Measurements from ENCODE around the gene NME9. TPM values are rescaled to one million over a fixed set of nuclear protein-coding genes. Genes with fewer than 3 reads are reported as not detected.

The NME9 gene
- total and polyA plus RNA-seq, 2 donors (not counting 3 experiments of a cell fraction or from before 2014, with no cell fraction given): 0.08 TPM; not detected in 1

DNA sequence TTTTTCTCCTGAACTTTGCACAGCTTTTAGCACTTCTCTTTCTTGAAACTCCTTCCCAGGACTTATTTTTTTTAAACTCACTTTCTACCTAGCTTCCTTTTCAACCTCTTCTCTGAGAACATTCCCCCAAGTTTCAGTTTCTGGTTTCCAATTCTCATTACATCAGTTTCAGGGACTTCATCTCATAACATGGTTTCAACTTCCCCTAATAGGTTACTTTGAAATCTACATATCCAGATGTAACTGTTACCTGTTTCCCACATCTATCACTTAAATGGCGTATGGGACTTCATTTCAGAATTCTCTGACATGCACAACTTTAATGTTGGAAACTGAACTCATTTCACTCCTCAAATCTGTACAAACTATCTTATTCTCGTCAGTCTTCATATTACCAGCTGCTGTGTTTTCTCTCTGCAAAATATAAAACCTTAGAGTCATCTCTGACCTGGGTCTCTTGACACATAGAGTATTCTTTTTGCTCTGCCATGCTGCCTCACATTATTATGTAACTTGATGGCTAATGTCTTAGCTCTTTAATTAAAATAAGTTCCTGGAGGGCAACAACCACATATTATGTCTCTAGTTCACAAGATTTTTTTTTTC, 58.4 kb downstream of the NME9 start:
- Histone ChIP-seq H3K9ac (replicated peaks; ENCODE audit: extremely low read depth, insufficient read depth, low read length) (no peak overlapping the region), H3K4me3 (replicated peaks in 1 of 3; ENCODE audit: insufficient read depth in 1 of 3, low read depth in 1 of 3, low read length in 3 of 3) (no peak overlapping the region), H3K4me2 (ENCODE audit: insufficient read depth, low read length) (no peak overlapping the region), H4K20me1 (replicated peaks; ENCODE audit: control insufficient read depth, extremely low read depth, insufficient read depth, low read length) (no peaks in the 10 kb centered on the region), H3K9me3 (replicated peaks; ENCODE audit: control insufficient read depth, insufficient read depth, low read length) (no peaks in the 10 kb centered on the region), H3K27ac (ENCODE audit: insufficient read depth, low read depth, low read length) (no peak overlapping the region), H3K9me1 (replicated peaks; ENCODE audit: control insufficient read depth, extremely low read depth, insufficient read depth, low read length) (no peaks in the 10 kb centered on the region), H3K4me1 (ENCODE audit: control insufficient read depth, extremely low read depth, insufficient read depth, low read length) (no peaks in the 10 kb centered on the region), H3K36me3 (ENCODE audit: control insufficient read depth in 2 of 2, extremely low read depth in 1 of 2, insufficient read depth in 2 of 2, low read length in 2 of 2) (peaks cover 10 to 12% of the 10 kb centered on the region in 2 experiments), H3K27me3 (ENCODE audit: control insufficient read depth in 2 of 2, insufficient read depth in 2 of 2, low read length in 2 of 2) (no peaks in the 10 kb centered on the region), H3K79me2 (ENCODE audit: control insufficient read depth, insufficient read depth, low read length) (no peaks in the 10 kb centered on the region), H2AFZ (ENCODE audit: low read depth, low read length) (no peak overlapping the region)
- dilution Hi-C loops (cut with MboI; ENCODE audit: extremely low pct_ligation_motif_present, low sequenced_read_pairs) (no loop called here), intact Hi-C loops (cut with micrococcal nuclease) (no loop called here)
- TF ChIP-seq, protein P1, sequence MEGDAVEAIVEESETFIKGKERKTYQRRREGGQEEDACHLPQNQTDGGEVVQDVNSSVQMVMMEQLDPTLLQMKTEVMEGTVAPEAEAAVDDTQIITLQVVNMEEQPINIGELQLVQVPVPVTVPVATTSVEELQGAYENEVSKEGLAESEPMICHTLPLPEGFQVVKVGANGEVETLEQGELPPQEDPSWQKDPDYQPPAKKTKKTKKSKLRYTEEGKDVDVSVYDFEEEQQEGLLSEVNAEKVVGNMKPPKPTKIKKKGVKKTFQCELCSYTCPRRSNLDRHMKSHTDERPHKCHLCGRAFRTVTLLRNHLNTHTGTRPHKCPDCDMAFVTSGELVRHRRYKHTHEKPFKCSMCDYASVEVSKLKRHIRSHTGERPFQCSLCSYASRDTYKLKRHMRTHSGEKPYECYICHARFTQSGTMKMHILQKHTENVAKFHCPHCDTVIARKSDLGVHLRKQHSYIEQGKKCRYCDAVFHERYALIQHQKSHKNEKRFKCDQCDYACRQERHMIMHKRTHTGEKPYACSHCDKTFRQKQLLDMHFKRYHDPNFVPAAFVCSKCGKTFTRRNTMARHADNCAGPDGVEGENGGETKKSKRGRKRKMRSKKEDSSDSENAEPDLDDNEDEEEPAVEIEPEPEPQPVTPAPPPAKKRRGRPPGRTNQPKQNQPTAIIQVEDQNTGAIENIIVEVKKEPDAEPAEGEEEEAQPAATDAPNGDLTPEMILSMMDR (IDR thresholded peaks at IDR 0.05; ENCODE audit: extremely low read depth in 1 of 2, insufficient read depth in 1 of 2, low read depth in 1 of 2, low read length in 2 of 2): no peak
- TF ChIP-seq POLR2A (IDR thresholded peaks at IDR 0.05; ENCODE audit: low read depth, low read length): no peak
- TF ChIP-seq JUN (IDR thresholded peaks at IDR 0.05; ENCODE audit: borderline replicate concordance, insufficient read depth, insufficient read length, low read depth): no peak
- no peak for TF ChIP-seq MYC (IDR thresholded peaks at IDR 0.05; ENCODE audit: low read depth, low read length)
- no peak for TF ChIP-seq GATA2 (IDR thresholded peaks at IDR 0.05; ENCODE audit: insufficient read depth, insufficient read length, low read depth, low read length)
- no peak for TF ChIP-seq POLR2AphosphoS5 (IDR thresholded peaks at IDR 0.05; ENCODE audit: insufficient read depth, low read depth, low read length)
- TF ChIP-seq, protein P2, sequence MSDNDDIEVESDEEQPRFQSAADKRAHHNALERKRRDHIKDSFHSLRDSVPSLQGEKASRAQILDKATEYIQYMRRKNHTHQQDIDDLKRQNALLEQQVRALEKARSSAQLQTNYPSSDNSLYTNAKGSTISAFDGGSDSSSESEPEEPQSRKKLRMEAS (IDR thresholded peaks at IDR 0.05; ENCODE audit: insufficient read depth, insufficient read length): no peak
- no peak for TF ChIP-seq EZH2 (IDR thresholded peaks at IDR 0.05; ENCODE audit: borderline replicate concordance, low read depth, low read length, severe bottlenecking)
- no peak for TF ChIP-seq FOS (IDR thresholded peaks at IDR 0.05; ENCODE audit: borderline replicate concordance, insufficient read depth, low read length)
- BruUV-seq (replicated peaks): no TSS peak
- CTCF ChIA-PET: interaction anchor here (1.0 to 2.7 kb wide), 3 partner anchors 10 to 16 kb away, joined by 3 to 11 read pairs (median 7); no protein-coding TSS in a partner anchor
- DNase-seq (ENCODE audit: low read depth, low spot score) (no peak), FAIRE-seq (no peak)
- POLR2A ChIA-PET: no interaction called here

Measured in endothelial cell of umbilical vein (primary cell).